D721Med (cell line): Measurements from ENCODE around the gene TPSB2.
"Not testable (repeated sequence)": the region's sequence is repeated elsewhere in the genome, so short reads cannot be mapped to it uniquely, and the experiment has no call there.

Source experiments
- DNase-seq: peaks from one replicate; pipeline ENCODE4 v3.0.0; 2011; ENCODE audit warnings: low spot score; ENCODE audit not compliant: insufficient read length
- FAIRE-seq: peaks from 2 replicates; lab custom pipeline; 2011; peaks lifted over from hg19 to GRCh38; lab: Jason Lieb, UNC
- CTCF ChIP-seq: IDR thresholded peaks from 2 replicates; pipeline ENCODE4 v1.5.1; 2012; ENCODE audit warnings: mild to moderate bottlenecking, control low read depth; ENCODE audit not compliant: insufficient read depth; ENCODE audit errors: missing control alignments

Gene TPSB2

GRCh38 chr16:1274767-1275166 is 44.8 kb upstream of the TPSB2 start:
- TF ChIP-seq CTCF, result no peak
- FAIRE-seq (no peak), DNase-seq (no peak)

GRCh38 chr16:1273816-1274215 is 43.8 kb upstream of the TPSB2 start:
- TF ChIP-seq CTCF, result no peak
- no peak for FAIRE-seq

GRCh38 chr16:1272453-1273198 is 42.6 kb upstream of the TPSB2 start:
- TF ChIP-seq CTCF, result no peak
- no peak for FAIRE-seq
- DNase-seq, result no peak

More at GRCh38 chr16:1273816-1274215, 43.8 kb upstream of the TPSB2 start:
- DNase-seq, result no peak

- FAIRE-seq, DNase-seq: not testable (repeated sequence)
Observed at GRCh38 chr16:1271724-1272413, 41.9 kb upstream of the TPSB2 start.

GRCh38 chr16:1271380-1271723 is 41.4 kb upstream of the TPSB2 start:
- no peak for FAIRE-seq
- no peak for DNase-seq
- TF ChIP-seq CTCF, result no peak

- not testable (repeated sequence) for DNase-seq, FAIRE-seq
Observed at GRCh38 chr16:1269418-1269817, 39.4 kb upstream of the TPSB2 start.

- DNase-seq (no peak), FAIRE-seq (no peak)
- no peak for TF ChIP-seq CTCF
Observed at GRCh38 chr16:1265826-1266225, 35.8 kb upstream of the TPSB2 start.

- no peak for TF ChIP-seq CTCF
- no peak for DNase-seq
- FAIRE-seq, result no peak
Observed at GRCh38 chr16:1265090-1265630, 35.2 kb upstream of the TPSB2 start.
